SK-N-MC (cell line): ENCODE data around the gene MYO18A.

Experiments
- DNase-seq: peaks from one replicate; pipeline ENCODE4 v3.0.0-alpha.2; 2011; ENCODE audit warnings: low read depth, low spot score
- H3K27ac ChIP-seq: fragments of 200-600 bp; sonication (generic); 2 replicates; pipeline ENCODE4 v1.5.1; 2016; ENCODE audit warnings: mixed run types
- H3K36me3 ChIP-seq: fragments of 200-600 bp; sonication (generic); 2 replicates; pipeline ENCODE4 v1.6.1; 2017; ENCODE audit warnings: antibody characterized with exemption, low read length, mixed read lengths; ENCODE audit not compliant: insufficient read depth
- H3K4me3 ChIP-seq: fragments of 200-600 bp; sonication (generic); 2 replicates; pipeline ENCODE4 v1.5.1; 2016
- H3K9ac ChIP-seq: fragments of 200-600 bp; sonication (generic); 2 replicates; pipeline ENCODE4 v1.8.0; 2017; ENCODE audit warnings: mixed run types, mixed read lengths; ENCODE audit not compliant: insufficient read length
- H3K9me3 ChIP-seq: fragments of 200-600 bp; sonication (generic); 2 replicates; pipeline ENCODE4 v1.6.1; 2017; ENCODE audit warnings: low read depth, mild to moderate bottlenecking, antibody characterized with exemption, low read length, moderate library complexity, mixed read lengths
- EZH2 ChIP-seq: fragments of 200-600 bp; sonication (generic); IDR thresholded peaks from one replicate; pipeline ENCODE4 v1.6.1; 2017; ENCODE audit warnings: antibody characterized with exemption
- FOXP2 ChIP-seq: optimal IDR thresholded peaks from 2 replicates; pipeline ENCODE3; 2011; ENCODE audit warnings: mild to moderate bottlenecking, moderate library complexity; ENCODE audit not compliant: insufficient read depth; ENCODE audit errors: extremely low read length, control extremely low read depth
- POLR2AphosphoS5 ChIP-seq: IDR thresholded peaks from 2 replicates; pipeline ENCODE4 v1.6.1; 2012; ENCODE audit warnings: mild to moderate bottlenecking, low read depth, low read length, borderline replicate concordance

MYO18A gene

GRCh38 chr17:29080965-29081364 is 99.2 kb downstream of the MYO18A start:
- no peaks in the 10 kb centered on the region for H3K36me3 ChIP-seq
- no peak overlapping the region for H3K27ac ChIP-seq
- H3K4me3 ChIP-seq, result no peak overlapping the region

GRCh38 chr17:29080323-29080722 is 99.9 kb downstream of the MYO18A start:
- Histone ChIP-seq H3K36me3 (no peaks in the 10 kb centered on the region), H3K9ac (no peak overlapping the region), H3K4me3 (no peak overlapping the region), H3K9me3 (no peaks in the 10 kb centered on the region), H3K27ac (no peak overlapping the region)
- TF ChIP-seq FOXP2 (no peak), POLR2AphosphoS5 (no peak), EZH2 (no peak)
- no peak for DNase-seq

More at GRCh38 chr17:29080965-29081364, 99.2 kb downstream of the MYO18A start:
- no peak overlapping the region for H3K9ac ChIP-seq
- H3K9me3 ChIP-seq, result no peaks in the 10 kb centered on the region
- no peak for TF ChIP-seq POLR2AphosphoS5
- TF ChIP-seq EZH2, result no peak
- TF ChIP-seq FOXP2, result no peak
- no peak for DNase-seq

GRCh38 chr17:29079887-29080286 is 100.3 kb downstream of the MYO18A start:
- Histone ChIP-seq H3K9me3 (no peaks in the 10 kb centered on the region), H3K9ac (no peak overlapping the region), H3K27ac (no peak overlapping the region), H3K36me3 (no peaks in the 10 kb centered on the region), H3K4me3 (no peak overlapping the region)
- DNase-seq, result no peak
- TF ChIP-seq POLR2AphosphoS5 (no peak), FOXP2 (no peak), EZH2 (no peak)

GRCh38 chr17:29079433-29079832 is 100.8 kb downstream of the MYO18A start:
- no peak overlapping the region for H3K4me3 ChIP-seq
- TF ChIP-seq FOXP2, result no peak
- TF ChIP-seq POLR2AphosphoS5, result no peak
- TF ChIP-seq EZH2, result no peak
- H3K27ac ChIP-seq, result no peak overlapping the region
- H3K9me3 ChIP-seq, result no peaks in the 10 kb centered on the region
- DNase-seq, result no peak
- H3K36me3 ChIP-seq, result no peaks in the 10 kb centered on the region
- no peak overlapping the region for H3K9ac ChIP-seq

GRCh38 chr17:29078183-29079045 is 101.8 kb downstream of the MYO18A start:
- TF ChIP-seq FOXP2 (no peak), EZH2 (no peak), POLR2AphosphoS5 (no peak)
- H3K4me3 ChIP-seq, result no peak overlapping the region
- H3K36me3 ChIP-seq, result no peaks in the 10 kb centered on the region
- H3K9ac ChIP-seq, result no peak overlapping the region
- H3K27ac ChIP-seq, result no peak overlapping the region
- no peaks in the 10 kb centered on the region for H3K9me3 ChIP-seq
- DNase-seq, result no peak

GRCh38 chr17:29077320-29077719 is 102.9 kb downstream of the MYO18A start:
- no peak for DNase-seq
- H3K4me3 ChIP-seq, result no peak overlapping the region
- no peaks in the 10 kb centered on the region for H3K36me3 ChIP-seq
- TF ChIP-seq FOXP2 (no peak), POLR2AphosphoS5 (no peak)
- H3K27ac ChIP-seq, result no peak overlapping the region
- H3K9me3 ChIP-seq, result no peaks in the 10 kb centered on the region
- H3K9ac ChIP-seq, result no peak overlapping the region

- H3K27ac ChIP-seq, result no peak overlapping the region
- H3K9ac ChIP-seq, result no peak overlapping the region
- H3K36me3 ChIP-seq, result no peaks in the 10 kb centered on the region
- no peak overlapping the region for H3K4me3 ChIP-seq
- TF ChIP-seq POLR2AphosphoS5 (no peak), FOXP2 (no peak), EZH2 (no peak)
- no peak for DNase-seq
- no peaks in the 10 kb centered on the region for H3K9me3 ChIP-seq
Observed at GRCh38 chr17:29076722-29077121, 103.5 kb downstream of the MYO18A start.

- TF ChIP-seq POLR2AphosphoS5 (no peak), FOXP2 (no peak), EZH2 (no peak)
- H3K4me3 ChIP-seq, result no peak overlapping the region
Observed at GRCh38 chr17:29076087-29076486, 104.1 kb downstream of the MYO18A start.

GRCh38 chr17:29074488-29074887 is 105.7 kb downstream of the MYO18A start:
- Histone ChIP-seq H3K36me3 (no peaks in the 10 kb centered on the region), H3K4me3 (no peak overlapping the region), H3K27ac (no peak overlapping the region), H3K9me3 (no peaks in the 10 kb centered on the region), H3K9ac (no peak overlapping the region)
- TF ChIP-seq FOXP2 (no peak), POLR2AphosphoS5 (no peak), EZH2 (no peak)
- no peak for DNase-seq

More at GRCh38 chr17:29076087-29076486, 104.1 kb downstream of the MYO18A start:
- DNase-seq, result no peak
- Histone ChIP-seq H3K36me3 (no peaks in the 10 kb centered on the region), H3K9ac (no peak overlapping the region), H3K27ac (no peak overlapping the region), H3K9me3 (no peaks in the 10 kb centered on the region)
